Glutamatergic neuron (in vitro differentiated cells): ENCODE measurements around the gene CUL4A. TPM values are rescaled to one million over a fixed set of nuclear protein-coding genes. Genes with fewer than 3 reads are reported as not detected.

Experiments
- DNase-seq: peaks from one replicate; pipeline ENCODE4 v3.0.0; 2022
- H3K27ac Mint-ChIP-seq: one replicate; pipeline ENCODE4 v1.8.0; 2020; ENCODE audit warnings: mild to moderate bottlenecking, mixed read lengths, inconsistent platforms; ENCODE audit not compliant: unreplicated experiment
- H3K27me3 Mint-ChIP-seq: one replicate; pipeline ENCODE4 v1.8.0; 2020; ENCODE audit warnings: mild to moderate bottlenecking, moderate library complexity, mixed read lengths, inconsistent platforms; ENCODE audit not compliant: unreplicated experiment
- H3K36me3 Mint-ChIP-seq: one replicate; pipeline ENCODE4 v1.8.0; 2020; ENCODE audit warnings: mild to moderate bottlenecking, mixed read lengths, inconsistent platforms; ENCODE audit not compliant: unreplicated experiment
- H3K4me1 Mint-ChIP-seq: one replicate; pipeline ENCODE4 v1.8.0; 2020; ENCODE audit warnings: mild to moderate bottlenecking, low read depth, mixed read lengths, inconsistent platforms; ENCODE audit not compliant: unreplicated experiment
- H3K4me3 Mint-ChIP-seq: one replicate; pipeline ENCODE4 v1.8.0; 2020; ENCODE audit warnings: mild to moderate bottlenecking, mixed read lengths, inconsistent platforms; ENCODE audit not compliant: unreplicated experiment
- H3K9me3 Mint-ChIP-seq: one replicate; pipeline ENCODE4 v1.8.0; 2020; ENCODE audit warnings: mild to moderate bottlenecking, moderate library complexity, mixed read lengths, inconsistent platforms; ENCODE audit not compliant: unreplicated experiment
- total RNA-seq: library from RNA; stranded (reverse); fragmentation: NEBNext Ultra II Directional; extraction: Animal tissue kit (Norgen Biotek cat#: 25700); gene quantifications from one replicate; pipeline ENCODE4 v1.2.1, GENCODE V29; 2021; ENCODE audit not compliant: unreplicated experiment
- TF ChIP-seq, protein P1 (sequence below): fragments of 200-600 bp; sonication (generic); IDR thresholded peaks from one replicate; pipeline ENCODE4 v1.5.0; 2021; ENCODE audit not compliant: partially characterized antibody, unreplicated experiment

CUL4A gene
- total RNA-seq, 1 donor from 2014 or later, result 43.2 TPM

DNA sequence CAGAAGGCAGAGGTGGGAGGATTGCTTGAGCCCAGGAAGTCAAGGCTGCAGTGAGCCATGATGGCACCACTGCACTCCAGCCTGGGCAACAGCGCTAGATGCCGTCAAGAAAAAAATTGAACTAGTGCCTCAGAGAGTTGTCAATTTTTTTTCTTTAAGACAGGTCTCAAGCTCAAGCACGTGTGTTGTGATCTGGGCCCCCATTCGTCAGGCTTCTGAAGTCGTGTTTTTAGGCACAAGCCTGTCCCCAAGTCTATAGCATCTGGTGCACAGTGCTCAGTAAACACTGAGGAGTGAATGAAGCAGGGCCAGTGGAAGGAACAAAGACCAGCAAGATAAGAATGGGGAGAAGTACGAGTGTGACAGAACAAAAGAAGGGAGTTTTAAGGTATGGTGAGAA lies 63.9 kb downstream of the CUL4A start:
- H3K27me3 Mint-ChIP-seq, result peaks cover 2% of the 10 kb centered on the region
- H3K4me3 Mint-ChIP-seq, result no peak overlapping the region
- H3K36me3 Mint-ChIP-seq, result peaks cover under 1% of the 10 kb centered on the region
- H3K4me1 Mint-ChIP-seq, result no peaks in the 10 kb centered on the region
- peak overlapping the region; percentile 0 for H3K27ac Mint-ChIP-seq
- TF ChIP-seq, protein P1, sequence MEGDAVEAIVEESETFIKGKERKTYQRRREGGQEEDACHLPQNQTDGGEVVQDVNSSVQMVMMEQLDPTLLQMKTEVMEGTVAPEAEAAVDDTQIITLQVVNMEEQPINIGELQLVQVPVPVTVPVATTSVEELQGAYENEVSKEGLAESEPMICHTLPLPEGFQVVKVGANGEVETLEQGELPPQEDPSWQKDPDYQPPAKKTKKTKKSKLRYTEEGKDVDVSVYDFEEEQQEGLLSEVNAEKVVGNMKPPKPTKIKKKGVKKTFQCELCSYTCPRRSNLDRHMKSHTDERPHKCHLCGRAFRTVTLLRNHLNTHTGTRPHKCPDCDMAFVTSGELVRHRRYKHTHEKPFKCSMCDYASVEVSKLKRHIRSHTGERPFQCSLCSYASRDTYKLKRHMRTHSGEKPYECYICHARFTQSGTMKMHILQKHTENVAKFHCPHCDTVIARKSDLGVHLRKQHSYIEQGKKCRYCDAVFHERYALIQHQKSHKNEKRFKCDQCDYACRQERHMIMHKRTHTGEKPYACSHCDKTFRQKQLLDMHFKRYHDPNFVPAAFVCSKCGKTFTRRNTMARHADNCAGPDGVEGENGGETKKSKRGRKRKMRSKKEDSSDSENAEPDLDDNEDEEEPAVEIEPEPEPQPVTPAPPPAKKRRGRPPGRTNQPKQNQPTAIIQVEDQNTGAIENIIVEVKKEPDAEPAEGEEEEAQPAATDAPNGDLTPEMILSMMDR, result no peak
- DNase-seq, result no peak
- H3K9me3 Mint-ChIP-seq, result no peaks in the 10 kb centered on the region

DNA sequence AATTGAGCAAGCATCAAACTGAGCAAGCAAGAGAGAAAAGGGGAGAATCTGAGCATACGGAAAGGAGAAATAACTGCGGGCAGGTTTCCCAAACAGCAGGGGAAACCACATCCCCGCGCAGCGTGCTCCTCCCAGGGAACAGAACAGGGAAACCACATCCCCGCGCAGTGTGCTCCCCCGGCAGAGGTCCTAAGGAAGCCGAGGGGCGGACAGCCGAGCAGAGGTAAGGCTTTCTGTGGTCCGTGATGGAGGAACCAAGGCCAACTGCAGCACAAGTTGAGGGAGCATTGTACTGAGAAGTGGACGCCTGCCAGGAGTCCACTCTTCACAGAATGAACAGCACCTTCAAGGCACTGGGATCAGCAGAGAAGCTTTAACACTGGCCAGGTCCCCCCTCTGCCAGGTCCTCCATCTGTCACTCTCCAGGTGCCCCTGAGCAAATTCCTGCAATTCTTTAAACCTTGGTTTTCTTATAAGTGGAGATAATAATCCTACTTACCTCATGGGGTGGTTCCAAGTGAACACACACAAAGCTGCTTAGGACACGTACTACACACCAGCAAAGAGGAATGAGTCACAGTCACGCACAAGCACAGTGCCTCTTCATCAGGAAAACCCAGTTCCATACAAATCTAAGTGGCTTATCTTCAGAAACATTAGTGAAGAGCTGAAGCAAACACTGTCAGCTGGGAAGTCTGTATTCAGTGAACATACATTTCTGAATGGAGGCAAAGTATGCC lies 64.6 kb downstream of the CUL4A start:
- Mint-ChIP-seq H3K36me3 (peaks cover 7% of the 10 kb centered on the region), H3K4me1 (no peaks in the 10 kb centered on the region), H3K4me3 (no peak overlapping the region), H3K27me3 (peaks cover 3% of the 10 kb centered on the region), H3K9me3 (no peaks in the 10 kb centered on the region), H3K27ac (peak overlapping the region; percentile 0)
- DNase-seq, result no peak
- TF ChIP-seq, protein P1, result no peak

DNA sequence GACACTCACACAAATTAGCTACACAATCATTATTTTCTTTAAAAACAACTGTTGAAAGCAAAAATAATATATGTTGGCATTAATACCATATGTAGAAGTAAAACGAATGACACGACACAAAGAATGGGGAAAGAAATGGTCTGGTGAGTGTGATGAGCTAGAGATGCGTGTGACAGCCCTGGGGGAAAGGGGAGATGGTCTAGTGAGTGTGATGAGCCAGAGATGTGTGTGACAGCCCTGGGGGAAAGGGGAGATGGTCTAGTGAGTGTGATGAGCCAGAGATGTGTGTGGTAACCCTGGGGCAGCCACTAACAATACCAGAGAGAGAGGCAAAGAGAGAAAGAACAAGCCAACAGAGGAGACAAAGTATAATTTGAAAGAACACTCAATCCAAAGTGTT lies 65.3 kb downstream of the CUL4A start:
- no peaks in the 10 kb centered on the region for H3K9me3 Mint-ChIP-seq
- H3K36me3 Mint-ChIP-seq, result peaks cover 8% of the 10 kb centered on the region
- no peaks in the 10 kb centered on the region for H3K4me1 Mint-ChIP-seq
- TF ChIP-seq, protein P1, result no peak
- no peak overlapping the region for H3K27ac Mint-ChIP-seq
- DNase-seq, result no peak
- H3K4me3 Mint-ChIP-seq, result no peak overlapping the region
- peaks cover 5% of the 10 kb centered on the region for H3K27me3 Mint-ChIP-seq

DNA sequence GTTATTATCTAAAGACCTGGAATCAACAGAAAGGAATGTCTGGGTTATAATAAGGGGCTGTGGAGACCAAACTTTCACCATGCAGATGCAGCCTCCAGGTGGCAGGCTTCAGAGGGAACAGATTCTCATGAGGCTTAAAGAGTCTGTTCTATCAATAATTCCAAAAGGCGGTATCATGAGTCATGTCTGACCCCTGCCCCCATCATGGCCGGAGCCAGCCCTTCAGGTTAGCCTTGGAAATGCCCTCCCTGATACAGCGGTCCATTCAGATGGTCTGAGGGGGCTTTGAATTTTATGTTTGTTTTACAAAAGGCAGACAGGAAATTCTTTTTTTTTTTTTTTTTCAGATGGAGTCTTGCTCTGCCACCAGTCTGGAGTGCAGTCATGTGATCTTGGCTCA lies 66.0 kb downstream of the CUL4A start:
- H3K4me1 Mint-ChIP-seq, result no peaks in the 10 kb centered on the region
- peaks cover 8% of the 10 kb centered on the region for H3K36me3 Mint-ChIP-seq
- H3K9me3 Mint-ChIP-seq, result no peaks in the 10 kb centered on the region
- DNase-seq, result peak; percentile 57
- no peak overlapping the region for H3K4me3 Mint-ChIP-seq
- H3K27me3 Mint-ChIP-seq, result peaks cover 7% of the 10 kb centered on the region
- TF ChIP-seq, protein P1, result peak; percentile 50
- H3K27ac Mint-ChIP-seq, result no peak overlapping the region

DNA sequence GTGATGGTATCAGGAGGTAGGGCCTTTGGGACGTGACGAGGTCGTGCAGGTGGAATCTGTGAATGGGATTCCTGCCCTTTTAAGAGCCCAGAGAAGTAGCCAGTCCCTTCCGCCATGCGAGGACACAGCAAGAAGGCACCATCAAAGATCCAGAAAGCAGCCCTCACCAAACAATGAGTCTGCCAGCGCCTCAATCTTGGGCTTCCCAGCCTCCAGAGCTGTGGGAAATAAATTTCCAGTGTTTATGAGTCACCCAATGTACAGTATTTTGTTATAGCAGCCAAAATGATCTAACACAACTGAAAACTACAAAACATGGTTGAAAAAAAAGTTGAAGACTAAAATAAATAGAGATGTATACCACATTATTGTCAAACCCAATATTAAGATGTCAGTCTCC lies 70.7 kb downstream of the CUL4A start:
- DNase-seq, result no peak
- H3K9me3 Mint-ChIP-seq, result no peaks in the 10 kb centered on the region
- no peak overlapping the region for H3K27ac Mint-ChIP-seq
- H3K4me1 Mint-ChIP-seq, result no peaks in the 10 kb centered on the region
- H3K36me3 Mint-ChIP-seq, result peaks cover 8% of the 10 kb centered on the region
- no peak overlapping the region for H3K4me3 Mint-ChIP-seq
- TF ChIP-seq, protein P1, result no peak
- H3K27me3 Mint-ChIP-seq, result peaks cover 5% of the 10 kb centered on the region
